ENCODE data around the gene TLR6. TPM values are rescaled to one million over a fixed set of nuclear protein-coding genes. Genes with fewer than 3 reads are reported as not detected.

Gene TLR6
- total and polyA plus RNA-seq, 2 of the 8 experiments (the other 6 are each of a cell fraction or from before 2014, with no cell fraction given), result 0.02 to 0.09 TPM

DNA sequence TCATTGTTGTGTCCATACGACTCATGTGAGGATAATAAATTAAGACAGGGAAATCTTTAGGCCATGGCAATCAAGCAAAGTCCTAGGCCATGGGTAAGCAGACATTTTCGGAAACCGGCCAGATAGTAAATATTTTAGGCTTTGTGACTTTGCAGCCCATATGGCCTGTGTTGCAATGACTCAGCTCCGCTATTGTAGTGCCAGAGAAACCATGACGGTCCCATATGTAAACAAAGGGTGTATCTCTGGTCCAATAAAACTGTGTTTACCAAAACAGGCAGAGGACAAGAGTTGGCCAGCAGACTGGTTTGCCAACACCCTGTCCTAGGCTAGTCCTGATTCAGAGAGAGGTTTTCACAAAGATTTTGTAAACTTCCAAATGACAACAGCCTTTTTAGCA is 16.0 kb upstream of the TLR6 start:
- Histone ChIP-seq H4K20me1 (replicated peaks in 1 of 2; ENCODE audit: control insufficient read depth in 1 of 2, insufficient read depth in 2 of 2, low read length in 2 of 2) (peaks cover 0 to 3% of the 10 kb centered on the region in 2 experiments), H2AK5ac (ENCODE audit: low read depth, low read length) (no peak overlapping the region), H3K23ac (ENCODE audit: insufficient read length) (no peak overlapping the region), H4K5ac (ENCODE audit: insufficient read length, low read depth, low read length) (no peak overlapping the region), H3K4me1 (replicated peaks in 1 of 4; ENCODE audit: control insufficient read depth in 3 of 4, insufficient read depth in 4 of 4, low read length in 3 of 4) (peaks cover 3 to 7% (median 5%) of the 10 kb centered on the region in 4 experiments; a peak in 6 of 7 replicates), H3K4me2 (ENCODE audit: insufficient read depth in 1 of 2, low read depth in 2 of 2, low read length in 2 of 2) (no peak overlapping the region), H2BK12ac (ENCODE audit: low read depth, low read length) (no peak overlapping the region), H4K8ac (ENCODE audit: extremely low read depth, insufficient read depth, low read length) (no peak overlapping the region), H2BK5ac (ENCODE audit: low read depth, low read length) (no peak overlapping the region), H2AFZ (ENCODE audit: low read length) (no peak overlapping the region), H3K79me2 (ENCODE audit: control insufficient read depth in 1 of 2, insufficient read depth in 2 of 2, low read length in 2 of 2) (no peaks in the 10 kb centered on the region), H2BK15ac (ENCODE audit: low read length) (no peak overlapping the region), H3K27ac (ENCODE audit: low read depth, low read length) (no peak overlapping the region), H3K9ac (replicated peaks in 1 of 4; ENCODE audit: extremely low read depth in 1 of 4, low read depth in 3 of 4, low read length in 3 of 4) (no peak overlapping the region), H3K14ac (ENCODE audit: insufficient read length) (no peak overlapping the region), H2BK120ac (replicated peaks; ENCODE audit: low read depth, low read length) (no peak overlapping the region), H2BK20ac (ENCODE audit: low read length) (no peak overlapping the region), H3K56ac (replicated peaks; ENCODE audit: insufficient read length, low read depth, low read length) (no peak overlapping the region), H3K4ac (replicated peaks; ENCODE audit: insufficient read length, low read depth, low read length) (no peak overlapping the region), H4K91ac (replicated peaks; ENCODE audit: insufficient read length, low read length) (no peak overlapping the region), H3K9me3 (ENCODE audit: insufficient read depth in 2 of 2, low read depth in 1 of 2, low read length in 1 of 2) (peaks cover 6 to 10% of the 10 kb centered on the region in 2 experiments; a peak in 2 of 4 replicates), H3K18ac (ENCODE audit: extremely low read depth, low read length) (no peak overlapping the region), H3K79me1 (ENCODE audit: low read depth, low read length) (peaks cover 2% of the 10 kb centered on the region; the same call in 1 of the 2 replicates), H3K27me3 (replicated peaks in 1 of 4; ENCODE audit: control insufficient read depth in 3 of 4, extremely low read depth in 1 of 4, insufficient read depth in 3 of 4, low read length in 3 of 4) (peaks cover 0 to 4% (median 0%) of the 10 kb centered on the region in 4 experiments; a peak in 2 of 7 replicates), H3K23me2 (ENCODE audit: low read depth, low read length) (peaks cover 8% of the 10 kb centered on the region; the same call in 1 of the 2 replicates), H3K4me3 (ENCODE audit: extremely low read depth in 1 of 4, insufficient read depth in 2 of 4, low read depth in 3 of 4, low read length in 4 of 4) (no peak overlapping the region), H3K36me3 (ENCODE audit: control insufficient read depth in 2 of 4, insufficient read depth in 4 of 4, low read length in 3 of 4) (peaks cover 0 to 3% (median 1%) of the 10 kb centered on the region in 4 experiments; a peak in 2 of 8 replicates)
- FAIRE-seq (no peak), DNase-seq (ENCODE audit: low read depth in 1 of 2, low spot score in 2 of 2) (no peak)
- CTCF ChIA-PET (ENCODE audit: partially characterized antibody), result interaction anchor here (1.4 to 6.9 kb wide), 3 partner anchors 12 to 20 kb away, joined by 8 to 62 read pairs (median 11); no protein-coding TSS in a partner anchor
- TF ChIP-seq SIX5 (IDR thresholded peaks at IDR 0.05; ENCODE audit: low read depth, low read length) (no peak), SP4 (IDR thresholded peaks at IDR 0.05; ENCODE audit: low read length) (no peak), ASH2L (IDR thresholded peaks at IDR 0.05; ENCODE audit: low read length) (no peak), MAX (IDR thresholded peaks at IDR 0.05) (no peak), TCF12 (IDR thresholded peaks at IDR 0.05; ENCODE audit: low read depth, low read length) (no peak)
- POLR2A ChIA-PET (ENCODE audit: partially characterized antibody), result no interaction called here
- 93% methylated on average over 5 of the region's 5 CpGs; no CpG with 5 or more reads in 1 of the 2 experiments for WGBS, 2 experiments (ENCODE audit: extremely low coverage in 1 of 2, insufficient coverage in 1 of 2, insufficient read length in 1 of 2, insufficient replicate concordance in 2 of 2, low coverage in 1 of 2, low lambda C conversion rate in 2 of 2, missing lambda C conversion rate in 1 of 2)
